EH (cell line): ENCODE data around the gene HDAC9.
"Not testable (repeated sequence)": the region's sequence is repeated elsewhere in the genome, so short reads cannot be mapped to it uniquely, and the experiment has no call there.

Experiments
- DNase-seq: peaks from one replicate; pipeline ENCODE4 v3.0.0-alpha.2; 2015; ENCODE audit warnings: low read depth

Gene HDAC9

GRCh38 chr7:18896343-18896975, 400.9 kb downstream of the HDAC9 start:
- peak; percentile 43 for DNase-seq

- DNase-seq = no peak
Measured at GRCh38 chr7:18900236-18900635, 404.7 kb downstream of the HDAC9 start.

DNA sequence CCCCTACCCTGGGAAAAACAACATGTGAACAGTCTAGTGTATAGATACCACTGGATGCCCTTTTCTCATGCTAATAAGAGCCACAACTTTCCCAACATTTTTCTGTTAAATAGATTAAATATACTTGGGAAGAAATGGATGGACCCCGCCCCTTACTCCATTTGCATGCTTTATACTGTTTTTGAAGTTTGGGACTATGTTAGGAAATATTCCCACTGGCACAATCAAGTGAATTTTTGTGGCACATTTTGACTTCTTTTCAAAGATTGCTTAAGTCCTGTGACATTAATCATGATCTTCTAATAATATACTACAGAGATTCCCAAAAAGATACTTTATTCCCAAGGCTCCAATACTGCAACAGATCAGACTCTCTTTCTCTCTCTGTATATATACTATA, 405.3 kb downstream of the HDAC9 start:
- DNase-seq = peak; percentile 76

GRCh38 chr7:18901351-18901750, 405.8 kb downstream of the HDAC9 start:
- no peak for DNase-seq

DNA sequence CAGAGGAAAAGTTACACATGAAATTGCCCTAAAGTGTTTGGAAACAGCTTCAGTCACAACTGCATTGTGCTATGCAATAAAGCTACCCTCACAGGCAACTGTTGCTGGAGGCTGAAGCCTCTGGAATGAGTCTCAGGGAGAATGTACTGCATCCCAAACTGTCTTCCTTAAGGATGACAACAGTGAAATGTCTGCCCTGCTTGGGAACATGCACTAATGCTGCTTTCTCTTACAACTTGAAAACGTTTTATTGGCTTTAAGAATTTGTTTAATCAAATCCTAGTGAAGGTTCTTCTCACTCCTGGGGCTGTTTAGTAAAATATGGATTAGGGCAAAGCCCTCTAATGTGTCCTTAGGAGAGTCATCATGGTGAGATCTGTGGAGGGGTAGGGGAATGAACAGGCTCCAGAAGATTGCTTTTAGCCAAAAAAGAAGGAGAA, 406.5 kb downstream of the HDAC9 start:
- peak; percentile 46 for DNase-seq

GRCh38 chr7:18902892-18903291, 407.3 kb downstream of the HDAC9 start:
- no peak for DNase-seq

DNA sequence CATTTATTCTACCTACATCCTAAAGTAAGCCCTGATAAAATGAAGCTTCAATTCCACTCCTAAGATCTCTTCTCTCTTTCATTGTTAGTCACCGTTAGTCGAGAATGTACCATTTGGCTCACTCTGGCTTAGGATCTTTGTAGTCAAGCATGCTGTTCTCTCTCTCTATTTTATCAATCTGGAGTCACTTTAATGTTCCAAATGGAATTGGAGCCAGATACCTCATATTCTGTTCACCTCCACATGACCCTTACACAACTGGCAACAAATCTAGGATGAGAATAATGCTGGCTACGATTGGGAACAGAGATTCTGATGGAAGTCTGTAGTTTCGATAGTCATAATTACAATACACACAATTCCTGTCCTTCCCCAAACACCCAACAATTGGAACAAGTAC, 408.1 kb downstream of the HDAC9 start:
- DNase-seq = no peak

GRCh38 chr7:18905316-18905943, 409.9 kb downstream of the HDAC9 start:
- no peak for DNase-seq

GRCh38 chr7:18906901-18907300, 411.4 kb downstream of the HDAC9 start:
- no peak for DNase-seq

GRCh38 chr7:18913106-18913505, 417.6 kb downstream of the HDAC9 start:
- no peak for DNase-seq

DNA sequence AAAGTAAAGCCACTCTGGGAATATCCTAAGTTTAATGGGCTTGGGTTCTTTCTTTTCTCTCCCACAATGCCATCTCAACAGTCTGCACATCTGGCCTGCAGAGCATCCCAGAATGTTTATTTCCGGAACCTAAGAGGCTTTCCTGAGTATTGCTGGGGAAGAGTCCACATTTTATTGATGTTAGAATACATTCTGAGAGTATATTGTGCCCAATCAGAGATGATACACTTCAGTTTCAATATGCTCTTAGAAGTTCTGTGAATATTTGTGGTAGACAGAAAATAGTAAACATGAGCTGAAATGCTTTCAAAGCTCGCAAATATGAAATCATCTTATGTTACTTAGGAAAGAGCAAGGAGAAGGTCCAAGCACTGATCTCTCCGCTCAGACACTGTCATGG, 421.3 kb downstream of the HDAC9 start:
- no peak for DNase-seq

- peak; percentile 35 for DNase-seq
Measured at GRCh38 chr7:18927134-18927533, 431.6 kb downstream of the HDAC9 start.

DNA sequence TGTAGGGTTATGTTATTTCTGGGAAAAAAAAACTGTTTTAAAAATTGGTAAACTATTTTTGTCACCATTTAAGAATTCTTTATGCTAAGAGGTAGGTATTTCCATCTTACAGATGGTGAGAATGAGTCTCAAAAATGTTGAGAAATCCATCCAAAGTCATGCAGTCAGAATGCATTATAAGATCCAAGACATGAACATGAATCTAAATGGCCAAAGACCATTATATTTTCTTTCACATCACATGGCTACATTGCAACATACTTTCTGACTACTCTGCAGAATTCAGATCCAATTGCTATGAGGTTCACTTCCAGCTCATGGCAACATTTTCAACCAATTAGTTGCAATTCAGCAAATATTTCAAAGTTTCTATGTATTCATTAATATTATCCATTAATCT, 440.7 kb downstream of the HDAC9 start:
- peak; percentile 6 for DNase-seq

DNA sequence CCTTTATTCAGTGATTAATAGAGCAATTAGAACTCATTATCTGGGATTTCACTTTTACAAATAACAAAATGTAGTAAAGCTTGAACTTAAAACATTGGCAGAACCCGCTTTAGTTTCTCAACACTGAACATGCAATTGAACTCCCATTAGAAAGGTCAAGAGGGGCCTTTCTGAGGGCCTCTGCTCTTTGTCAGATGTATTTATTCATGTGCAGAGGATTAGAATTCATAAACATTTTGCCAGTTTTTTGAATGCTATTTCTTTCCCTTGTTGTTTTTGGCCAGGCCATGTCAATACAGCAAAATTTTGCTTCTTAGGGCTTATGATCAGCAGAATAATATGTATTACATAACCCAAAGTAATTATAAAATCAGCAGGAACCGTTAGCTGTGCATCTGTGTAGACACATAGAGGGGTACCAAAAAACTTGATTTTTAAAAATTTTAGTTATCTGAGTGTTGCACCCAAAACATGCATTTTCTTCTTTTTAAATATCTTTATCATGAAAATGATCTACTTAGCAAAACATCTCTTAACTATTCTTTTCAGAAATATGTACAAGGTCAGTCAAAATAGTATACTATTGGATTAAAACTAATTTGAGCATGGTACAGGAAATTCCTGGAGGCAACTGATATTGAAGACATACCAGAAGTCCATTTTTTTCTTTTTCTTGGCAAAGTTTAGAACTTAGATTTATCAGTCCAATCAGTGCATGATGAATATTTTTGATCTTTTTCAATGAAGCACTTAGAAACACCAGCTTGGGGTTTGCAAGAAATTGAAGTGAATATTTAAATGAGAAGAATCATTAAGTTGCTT, 444.4 kb downstream of the HDAC9 start:
- DNase-seq = peak; percentile 34

DNA sequence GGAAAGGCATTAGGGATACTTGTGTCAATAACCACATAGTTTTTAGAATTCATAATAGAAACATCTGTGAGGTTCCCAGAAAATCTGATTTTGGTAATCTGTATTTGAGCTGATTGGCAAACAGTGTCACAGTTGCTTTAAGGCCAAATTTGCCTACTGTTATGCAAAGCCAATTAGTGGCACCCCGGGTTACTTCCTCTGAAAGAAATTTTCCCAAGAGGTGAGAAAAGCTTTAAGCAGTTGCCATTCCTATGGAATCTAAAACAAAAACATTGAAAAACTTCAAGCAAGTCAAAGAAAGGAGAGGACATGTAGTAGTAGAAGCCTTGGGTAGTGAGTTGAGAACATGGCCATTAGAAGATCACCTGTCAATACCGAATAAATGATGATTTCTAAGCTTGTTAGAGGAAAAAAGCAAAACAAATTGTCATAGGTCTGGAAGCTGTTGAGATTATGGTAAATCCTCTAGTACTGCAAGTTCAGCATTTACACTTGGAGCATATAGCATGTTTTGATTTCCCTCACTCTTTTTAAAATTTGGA, 445.1 kb downstream of the HDAC9 start:
- no peak for DNase-seq

- DNase-seq = no peak
Measured at GRCh38 chr7:18941207-18941606, 445.7 kb downstream of the HDAC9 start.

- DNase-seq = peak; percentile 14
Measured at GRCh38 chr7:18948521-18948920, 453.0 kb downstream of the HDAC9 start.

- no peak for DNase-seq
Measured at GRCh38 chr7:18952846-18953245, 457.3 kb downstream of the HDAC9 start.

DNA sequence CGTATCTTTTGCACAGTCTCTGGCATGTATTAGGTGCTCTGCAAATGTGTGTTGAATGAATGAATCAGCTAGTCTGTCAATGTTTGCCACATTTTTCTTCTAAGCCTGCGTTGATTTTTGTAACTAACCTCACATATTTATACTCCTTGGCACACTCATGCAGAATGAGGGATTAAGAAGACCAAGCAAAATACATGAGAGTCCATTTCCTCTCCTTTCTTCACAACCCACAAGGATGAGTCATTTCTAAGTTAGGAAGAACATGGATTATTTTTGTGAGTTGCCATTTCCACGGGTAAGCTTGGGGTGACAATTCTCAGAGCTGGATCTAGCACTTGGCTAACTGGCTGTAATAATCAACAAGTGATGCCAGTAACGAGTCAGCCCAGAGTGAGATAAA, 463.1 kb downstream of the HDAC9 start:
- DNase-seq = peak; percentile 73

DNA sequence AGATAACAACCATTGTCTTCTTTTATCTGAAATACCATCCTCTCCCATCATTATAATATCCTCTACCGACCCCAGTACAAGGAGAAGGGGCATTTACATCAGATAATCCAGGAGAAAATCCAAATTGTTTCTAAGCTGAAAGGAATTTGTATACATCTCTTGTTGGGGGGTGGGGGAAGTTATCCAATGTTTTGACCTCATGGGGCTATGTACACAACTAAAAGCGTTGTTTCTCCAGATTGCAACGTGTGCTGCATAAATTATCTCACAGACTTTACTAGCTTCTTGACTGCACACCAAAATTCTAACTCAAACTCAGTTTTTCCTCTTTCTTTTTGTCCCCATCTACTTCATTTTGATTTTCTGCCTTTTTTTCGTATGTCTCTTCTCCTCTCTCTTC, 465.2 kb downstream of the HDAC9 start:
- no peak for DNase-seq

- DNase-seq = peak; percentile 61
Measured at GRCh38 chr7:18962031-18962430, 466.5 kb downstream of the HDAC9 start.

DNA sequence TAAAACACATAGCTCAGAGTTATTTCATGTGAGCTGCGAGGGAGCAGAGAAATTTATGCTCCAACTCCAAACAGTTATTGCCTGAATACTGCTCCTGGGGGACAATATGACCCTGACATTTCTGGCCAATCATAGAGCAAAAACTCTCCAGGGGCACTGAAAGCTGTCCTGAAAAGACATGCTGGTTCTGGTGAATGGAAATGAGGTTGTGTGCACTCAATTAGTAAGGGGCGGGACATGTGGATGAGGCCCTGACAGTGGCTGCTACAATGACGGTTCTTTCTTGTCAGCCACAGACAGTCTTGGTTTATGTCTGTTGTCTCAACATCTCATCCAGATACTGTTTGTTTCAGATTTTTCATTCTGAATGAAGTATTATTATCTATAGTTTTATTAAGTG, 470.1 kb downstream of the HDAC9 start:
- no peak for DNase-seq

GRCh38 chr7:18967755-18968154, 472.2 kb downstream of the HDAC9 start:
- not testable (repeated sequence) for DNase-seq
